OCI-LY3 (cell line): Measurements from ENCODE around the gene USP54.

Source experiments
- H2AFZ ChIP-seq: fragments of 200-600, 300-600 bp; shearing (Covaris generic); 2 replicates; pipeline ENCODE4 v1.6.0; 2014; ENCODE audit warnings: antibody characterized with exemption, low read depth, low read length
- H3K27ac ChIP-seq: fragments of 200-600, 300-600 bp; sonication (generic); 2 replicates; pipeline ENCODE4 v1.5.1; 2014; ENCODE audit warnings: mild to moderate bottlenecking, low read length, moderate library complexity, mixed read lengths
- H3K27me3 ChIP-seq: fragments of 200-600, 300-600 bp; sonication (generic); 2 replicates; pipeline ENCODE4 v1.6.1; 2014; ENCODE audit warnings: low read depth, low read length, mixed read lengths
- H3K36me3 ChIP-seq: fragments of 200-600, 300-600 bp; sonication (generic); replicated peaks from 2 replicates; pipeline ENCODE3; 2014; ENCODE audit warnings: low read depth, low read length, mixed read lengths
- H3K4me1 ChIP-seq: fragments of 300-600, 200-600 bp; sonication (generic); 2 replicates; pipeline ENCODE4 v1.6.1; 2014; ENCODE audit warnings: low read length, mixed read lengths
- H3K4me2 ChIP-seq: fragments of 200-600, 300-600 bp; sonication (generic); 2 replicates; pipeline ENCODE4 v1.6.1; 2014; ENCODE audit warnings: low read length, mixed read lengths
- H3K4me3 ChIP-seq: fragments of 300-600, 200-600 bp; sonication (generic); 2 replicates; pipeline ENCODE4 v1.5.1; 2014; ENCODE audit warnings: antibody characterized with exemption, mild to moderate bottlenecking, low read length, moderate library complexity
- H3K79me2 ChIP-seq: fragments of 300-600, 200-600 bp; shearing (Covaris generic); 2 replicates; pipeline ENCODE4 v1.6.1; 2014; ENCODE audit warnings: mild to moderate bottlenecking, low read length, mixed read lengths
- H3K9ac ChIP-seq: fragments of 300-600, 200-600 bp; shearing (Covaris generic); 2 replicates; pipeline ENCODE4 v1.6.0; 2014; ENCODE audit warnings: mild to moderate bottlenecking, low read length, moderate library complexity
- H3K9me3 ChIP-seq: fragments of 200-600, 300-600 bp; shearing (Covaris generic); 2 replicates; pipeline ENCODE4 v1.6.1; 2014; ENCODE audit warnings: low read length, mixed read lengths; ENCODE audit not compliant: insufficient read depth
- H4K20me1 ChIP-seq: fragments of 200-600, 300-600 bp; sonication (generic); 2 replicates; pipeline ENCODE4 v1.6.1; 2016; ENCODE audit warnings: low read length, mixed read lengths; ENCODE audit not compliant: insufficient read depth
- EZH2phosphoT487 ChIP-seq: fragments of 200-600 bp; shearing (Covaris generic); IDR thresholded peaks from 2 replicates; pipeline ENCODE4 v1.6.1; 2018; ENCODE audit warnings: antibody characterized with exemption, mixed run types, low read depth
- TF ChIP-seq, protein P1 (sequence below): fragments of 200-600, 300-600 bp; sonication (generic); IDR thresholded peaks from 2 replicates; pipeline ENCODE4 v1.5.1; 2014; ENCODE audit warnings: antibody characterized with exemption, low read length, low read depth

Gene USP54

DNA sequence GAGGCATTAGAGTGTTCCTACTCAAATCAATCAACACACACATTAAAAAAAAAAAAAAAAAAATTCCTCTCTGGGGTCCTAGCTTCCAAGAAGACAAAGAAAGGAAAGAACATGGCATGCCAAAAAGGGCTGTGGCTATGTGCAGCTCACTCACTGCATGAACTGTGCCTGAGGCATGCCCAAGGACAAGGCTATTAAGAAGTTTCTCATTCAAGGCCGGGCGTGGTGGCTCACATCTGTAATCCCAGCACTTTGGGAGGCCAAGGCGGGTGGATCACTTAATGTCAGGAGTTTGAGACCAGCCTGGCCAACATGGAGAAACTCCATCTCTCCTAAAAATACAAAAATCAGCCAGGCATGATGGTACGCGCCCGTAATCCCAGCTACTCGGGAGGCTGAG, 53.4 kb downstream of the USP54 start:
- Histone ChIP-seq H3K79me2 (no peaks in the 10 kb centered on the region), H3K36me3 (no peaks in the 10 kb centered on the region), H4K20me1 (no peaks in the 10 kb centered on the region), H3K4me2 (no peak overlapping the region), H3K27ac (no peak overlapping the region), H3K9ac (no peak overlapping the region), H3K9me3 (no peaks in the 10 kb centered on the region), H2AFZ (no peak overlapping the region), H3K4me1 (no peaks in the 10 kb centered on the region), H3K27me3 (no peaks in the 10 kb centered on the region), H3K4me3 (no peak overlapping the region)
- TF ChIP-seq EZH2phosphoT487, result no peak
- TF ChIP-seq, protein P1, sequence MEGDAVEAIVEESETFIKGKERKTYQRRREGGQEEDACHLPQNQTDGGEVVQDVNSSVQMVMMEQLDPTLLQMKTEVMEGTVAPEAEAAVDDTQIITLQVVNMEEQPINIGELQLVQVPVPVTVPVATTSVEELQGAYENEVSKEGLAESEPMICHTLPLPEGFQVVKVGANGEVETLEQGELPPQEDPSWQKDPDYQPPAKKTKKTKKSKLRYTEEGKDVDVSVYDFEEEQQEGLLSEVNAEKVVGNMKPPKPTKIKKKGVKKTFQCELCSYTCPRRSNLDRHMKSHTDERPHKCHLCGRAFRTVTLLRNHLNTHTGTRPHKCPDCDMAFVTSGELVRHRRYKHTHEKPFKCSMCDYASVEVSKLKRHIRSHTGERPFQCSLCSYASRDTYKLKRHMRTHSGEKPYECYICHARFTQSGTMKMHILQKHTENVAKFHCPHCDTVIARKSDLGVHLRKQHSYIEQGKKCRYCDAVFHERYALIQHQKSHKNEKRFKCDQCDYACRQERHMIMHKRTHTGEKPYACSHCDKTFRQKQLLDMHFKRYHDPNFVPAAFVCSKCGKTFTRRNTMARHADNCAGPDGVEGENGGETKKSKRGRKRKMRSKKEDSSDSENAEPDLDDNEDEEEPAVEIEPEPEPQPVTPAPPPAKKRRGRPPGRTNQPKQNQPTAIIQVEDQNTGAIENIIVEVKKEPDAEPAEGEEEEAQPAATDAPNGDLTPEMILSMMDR, result no peak

DNA sequence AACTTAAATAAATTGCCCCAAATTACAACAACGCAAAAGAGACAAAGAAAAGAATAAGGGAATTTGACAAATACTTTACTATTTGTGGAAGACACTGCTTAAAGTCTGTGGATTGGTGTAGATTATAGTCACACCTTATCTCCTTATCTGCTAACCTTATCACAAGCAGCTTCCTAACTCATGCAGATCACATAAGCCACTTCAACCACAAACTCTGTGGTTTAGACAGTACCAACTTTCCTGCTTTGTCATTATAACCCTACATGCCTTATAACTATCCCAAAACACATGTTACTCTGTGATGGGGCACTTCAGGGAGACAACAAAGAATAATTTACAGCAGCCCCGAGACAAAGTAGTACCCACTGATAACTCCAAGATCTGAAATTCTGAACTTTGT, 53.9 kb downstream of the USP54 start:
- no peak overlapping the region for H2AFZ ChIP-seq
- H3K4me2 ChIP-seq, result no peak overlapping the region
- H3K27ac ChIP-seq, result no peak overlapping the region
- H3K36me3 ChIP-seq, result no peaks in the 10 kb centered on the region
- no peaks in the 10 kb centered on the region for H4K20me1 ChIP-seq
- no peak for TF ChIP-seq EZH2phosphoT487
- TF ChIP-seq, protein P1, result no peak
- no peak overlapping the region for H3K9ac ChIP-seq
- no peaks in the 10 kb centered on the region for H3K79me2 ChIP-seq
- no peaks in the 10 kb centered on the region for H3K9me3 ChIP-seq
- H3K4me1 ChIP-seq, result no peaks in the 10 kb centered on the region
- no peaks in the 10 kb centered on the region for H3K27me3 ChIP-seq
- H3K4me3 ChIP-seq, result no peak overlapping the region

DNA sequence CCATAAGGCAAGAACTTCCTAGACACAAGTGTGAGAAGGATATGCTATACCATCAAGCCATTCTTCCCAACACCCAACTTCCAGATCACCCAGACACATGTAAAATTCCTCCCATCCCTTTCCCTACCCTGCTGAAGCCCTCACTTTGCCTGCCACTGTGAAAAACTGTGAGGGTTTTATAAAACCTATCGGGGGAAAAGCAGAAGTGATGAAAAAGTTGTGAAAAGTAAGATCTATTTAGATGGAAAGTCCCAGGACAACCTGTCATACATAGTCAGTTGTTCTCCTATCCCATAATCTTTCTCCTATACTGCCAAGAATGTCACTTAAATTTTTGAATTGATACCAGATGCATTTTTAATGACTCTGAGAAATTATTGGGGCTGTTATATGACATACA, 56.3 kb downstream of the USP54 start:
- Histone ChIP-seq H3K4me3 (no peak overlapping the region), H2AFZ (no peak overlapping the region), H3K36me3 (no peaks in the 10 kb centered on the region), H4K20me1 (no peaks in the 10 kb centered on the region), H3K79me2 (no peaks in the 10 kb centered on the region), H3K9me3 (no peaks in the 10 kb centered on the region), H3K4me2 (no peak overlapping the region), H3K4me1 (no peaks in the 10 kb centered on the region), H3K27me3 (no peaks in the 10 kb centered on the region), H3K9ac (no peak overlapping the region), H3K27ac (no peak overlapping the region)
- TF ChIP-seq, protein P1, result no peak
- TF ChIP-seq EZH2phosphoT487, result no peak

DNA sequence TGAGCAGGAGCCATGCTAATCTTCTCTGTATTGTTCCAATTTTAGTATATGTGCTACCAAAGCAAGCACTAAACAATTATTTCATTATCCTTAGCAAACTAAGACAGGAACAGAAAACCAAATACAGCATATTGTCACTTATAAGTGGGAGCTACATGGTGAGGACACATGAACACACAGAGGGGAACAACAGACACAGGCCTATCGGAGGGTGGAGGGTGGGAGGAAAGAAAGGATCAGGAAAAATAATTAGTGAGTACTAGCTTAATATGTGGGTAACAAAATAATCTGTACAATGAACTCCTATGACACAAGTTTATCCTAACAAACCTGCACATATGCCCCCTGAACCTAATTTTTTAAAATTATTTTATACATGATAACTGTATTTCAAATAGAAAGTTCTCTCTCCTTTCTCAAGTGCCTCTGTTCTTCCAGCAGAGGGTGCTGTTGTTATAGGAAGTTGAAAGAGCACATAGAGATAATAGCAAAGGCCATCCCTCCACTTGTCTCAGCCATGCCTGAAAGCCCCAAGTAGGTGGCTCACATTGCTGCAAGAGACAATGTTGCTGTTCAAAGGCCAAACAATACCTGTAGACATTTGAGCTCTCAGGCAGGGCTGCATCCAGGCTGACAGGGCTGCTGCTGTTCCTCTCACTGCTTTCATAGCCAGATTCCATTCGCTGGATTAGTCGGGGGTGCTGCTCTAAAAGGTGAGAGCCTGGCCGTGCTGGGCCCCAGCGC, 61.9 kb downstream of the USP54 start:
- TF ChIP-seq EZH2phosphoT487, result no peak
- TF ChIP-seq, protein P1, result peak; percentile 71
- no peak overlapping the region for H2AFZ ChIP-seq

More for the DNA sequence above, 61.9 kb downstream of the USP54 start:
- Histone ChIP-seq H3K4me2 (no peak overlapping the region), H3K4me3 (no peak overlapping the region), H3K9ac (no peak overlapping the region), H3K79me2 (no peaks in the 10 kb centered on the region), H4K20me1 (no peaks in the 10 kb centered on the region), H3K27me3 (no peaks in the 10 kb centered on the region), H3K4me1 (no peaks in the 10 kb centered on the region), H3K36me3 (no peaks in the 10 kb centered on the region), H3K9me3 (no peaks in the 10 kb centered on the region), H3K27ac (no peak overlapping the region)
